ENCODE measurements around the gene IRF4. TPM values are rescaled to one million over a fixed set of nuclear protein-coding genes. Genes with fewer than 3 reads are reported as not detected.

The IRF4 gene
- total RNA-seq, 1 experiment from 2014 or later: 0.37 TPM

GRCh38 chr6:364609-365540, 26.7 kb upstream of the IRF4 start:
- H3K27me3 ChIP-seq (replicated peaks; ENCODE audit: insufficient read depth, low read depth, low read length, poor library complexity): peaks cover 11% of the 10 kb centered on the region
- intact Hi-C loops (cut with micrococcal nuclease; ENCODE audit: unreplicated experiment): no loop called here
- ChIA-PET CTCF (no interaction called here), POLR2A (ENCODE audit: low non-redundant PET) (no interaction called here)
- no peaks in the 10 kb centered on the region for H3K36me3 ChIP-seq (ENCODE audit: insufficient read depth, low read length, poor library complexity, severe bottlenecking)
- DNase-seq (ENCODE audit: low spot score): no peak
- no peak for TF ChIP-seq EZH2 (IDR thresholded peaks at IDR 0.05; ENCODE audit: borderline replicate concordance, low read depth, low read length, poor library complexity, severe bottlenecking)
- H3K27ac ChIP-seq (ENCODE audit: low read depth, low read length, poor library complexity, severe bottlenecking): no peak overlapping the region
- no peaks in the 10 kb centered on the region for H3K4me1 ChIP-seq (ENCODE audit: insufficient read depth, low read length, poor library complexity, severe bottlenecking)
- no TSS peak for BruUV-seq (replicated peaks)
- H3K4me3 ChIP-seq (ENCODE audit: low read depth, low read length, poor library complexity, severe bottlenecking): no peak overlapping the region
- H3K9me3 ChIP-seq (ENCODE audit: low read depth, low read length, poor library complexity, severe bottlenecking): peaks cover 26% of the 10 kb centered on the region

GRCh38 chr6:365835-366234, 25.7 kb upstream of the IRF4 start:
- intact Hi-C loops (cut with micrococcal nuclease; ENCODE audit: unreplicated experiment): no loop called here
- H3K9me3 ChIP-seq (ENCODE audit: low read depth, low read length, poor library complexity, severe bottlenecking): peaks cover 32% of the 10 kb centered on the region
- ChIA-PET CTCF (no interaction called here), POLR2A (ENCODE audit: low non-redundant PET) (no interaction called here)
- BruUV-seq (replicated peaks): no TSS peak
- no peak for DNase-seq (ENCODE audit: low spot score)
- no peak overlapping the region for H3K27ac ChIP-seq (ENCODE audit: low read depth, low read length, poor library complexity, severe bottlenecking)
- H3K4me3 ChIP-seq (ENCODE audit: low read depth, low read length, poor library complexity, severe bottlenecking): no peak overlapping the region
- H3K27me3 ChIP-seq (replicated peaks; ENCODE audit: insufficient read depth, low read depth, low read length, poor library complexity): peaks cover 11% of the 10 kb centered on the region
- H3K36me3 ChIP-seq (ENCODE audit: insufficient read depth, low read length, poor library complexity, severe bottlenecking): no peaks in the 10 kb centered on the region
- H3K4me1 ChIP-seq (ENCODE audit: insufficient read depth, low read length, poor library complexity, severe bottlenecking): no peaks in the 10 kb centered on the region
- no peak for TF ChIP-seq EZH2 (IDR thresholded peaks at IDR 0.05; ENCODE audit: borderline replicate concordance, low read depth, low read length, poor library complexity, severe bottlenecking)
- TF ChIP-seq CTCF (conservative IDR thresholded peaks at IDR 0.05; ENCODE audit: low read depth, low read length): no peak

GRCh38 chr6:366389-367297, 24.9 kb upstream of the IRF4 start:
- POLR2A ChIA-PET (ENCODE audit: low non-redundant PET): no interaction called here
- CTCF ChIA-PET: no interaction called here
- no peak for TF ChIP-seq EZH2 (IDR thresholded peaks at IDR 0.05; ENCODE audit: borderline replicate concordance, low read depth, low read length, poor library complexity, severe bottlenecking)
- H3K27me3 ChIP-seq (replicated peaks; ENCODE audit: insufficient read depth, low read depth, low read length, poor library complexity): peaks cover 11% of the 10 kb centered on the region
- DNase-seq (ENCODE audit: low spot score): no peak
- H3K4me3 ChIP-seq (ENCODE audit: low read depth, low read length, poor library complexity, severe bottlenecking): no peak overlapping the region
- no peaks in the 10 kb centered on the region for H3K36me3 ChIP-seq (ENCODE audit: insufficient read depth, low read length, poor library complexity, severe bottlenecking)
- intact Hi-C loops (cut with micrococcal nuclease; ENCODE audit: unreplicated experiment): no loop called here
- peaks cover 32% of the 10 kb centered on the region for H3K9me3 ChIP-seq (ENCODE audit: low read depth, low read length, poor library complexity, severe bottlenecking)
- H3K4me1 ChIP-seq (ENCODE audit: insufficient read depth, low read length, poor library complexity, severe bottlenecking): no peaks in the 10 kb centered on the region
- no TSS peak for BruUV-seq (replicated peaks)
- no peak overlapping the region for H3K27ac ChIP-seq (ENCODE audit: low read depth, low read length, poor library complexity, severe bottlenecking)

GRCh38 chr6:367298-367794, 24.2 kb upstream of the IRF4 start:
- ChIA-PET POLR2A (ENCODE audit: low non-redundant PET) (no interaction called here), CTCF (no interaction called here)
- BruUV-seq (replicated peaks): no TSS peak
- Histone ChIP-seq H3K27ac (ENCODE audit: low read depth, low read length, poor library complexity, severe bottlenecking) (no peak overlapping the region), H3K9me3 (ENCODE audit: low read depth, low read length, poor library complexity, severe bottlenecking) (peaks cover 32% of the 10 kb centered on the region), H3K36me3 (ENCODE audit: insufficient read depth, low read length, poor library complexity, severe bottlenecking) (no peaks in the 10 kb centered on the region), H3K4me1 (ENCODE audit: insufficient read depth, low read length, poor library complexity, severe bottlenecking) (no peaks in the 10 kb centered on the region), H3K4me3 (ENCODE audit: low read depth, low read length, poor library complexity, severe bottlenecking) (no peak overlapping the region), H3K27me3 (replicated peaks; ENCODE audit: insufficient read depth, low read depth, low read length, poor library complexity) (peaks cover 13% of the 10 kb centered on the region)
- TF ChIP-seq CTCF (conservative IDR thresholded peaks at IDR 0.05; ENCODE audit: low read depth, low read length) (no peak), EZH2 (IDR thresholded peaks at IDR 0.05; ENCODE audit: borderline replicate concordance, low read depth, low read length, poor library complexity, severe bottlenecking) (no peak)
- no peak for DNase-seq (ENCODE audit: low spot score)
- intact Hi-C loops (cut with micrococcal nuclease; ENCODE audit: unreplicated experiment): no loop called here

All from A673 (cell line).